ENCODE results near the gene HPS1.

The HPS1 gene

GRCh38 chr10:98389398-98389797 is 57.3 kb downstream of the HPS1 start:
- DNase-seq (ENCODE audit: low read depth): no peak

GRCh38 chr10:98388101-98388655 is 58.6 kb downstream of the HPS1 start:
- no peak for DNase-seq (ENCODE audit: low read depth)

GRCh38 chr10:98384531-98385133 is 62.1 kb downstream of the HPS1 start:
- no peak for DNase-seq (ENCODE audit: low read depth)

- DNase-seq (ENCODE audit: low read depth): no peak
These were observed 62.9 kb downstream of the HPS1 start for GRCh38 chr10:98383869-98384268.

GRCh38 chr10:98383134-98383667 is 63.5 kb downstream of the HPS1 start:
- peak; percentile 80 for DNase-seq (ENCODE audit: low read depth)

GRCh38 chr10:98382691-98383101 is 64.0 kb downstream of the HPS1 start:
- DNase-seq (ENCODE audit: low read depth): peak; percentile 30

GRCh38 chr10:98380493-98381339 is 66.0 kb downstream of the HPS1 start:
- no peak for DNase-seq (ENCODE audit: low read depth)

GRCh38 chr10:98378722-98379121 is 68.0 kb downstream of the HPS1 start:
- peak; percentile 73 for DNase-seq (ENCODE audit: low read depth)

GRCh38 chr10:98377536-98377935 is 69.2 kb downstream of the HPS1 start:
- DNase-seq (ENCODE audit: low read depth): no peak

- no peak for DNase-seq (ENCODE audit: low read depth)
These were observed 69.7 kb downstream of the HPS1 start for GRCh38 chr10:98377001-98377400.

- peak; percentile 63 for DNase-seq (ENCODE audit: low read depth)
These were observed 70.2 kb downstream of the HPS1 start for GRCh38 chr10:98376485-98376884.

GRCh38 chr10:98374217-98374985 is 72.3 kb downstream of the HPS1 start:
- DNase-seq (ENCODE audit: low read depth): peak; percentile 63

- DNase-seq (ENCODE audit: low read depth): no peak
These were observed 73.3 kb downstream of the HPS1 start for GRCh38 chr10:98373260-98374040.

- DNase-seq (ENCODE audit: low read depth): no peak
These were observed 75.6 kb downstream of the HPS1 start for GRCh38 chr10:98370831-98371820.

- DNase-seq (ENCODE audit: low read depth): no peak
These were observed 76.9 kb downstream of the HPS1 start for GRCh38 chr10:98369801-98370200.

- DNase-seq (ENCODE audit: low read depth): no peak
These were observed 78.1 kb downstream of the HPS1 start for GRCh38 chr10:98368644-98369043.

- no peak for DNase-seq (ENCODE audit: low read depth)
These were observed 78.9 kb downstream of the HPS1 start for GRCh38 chr10:98367604-98368451.

Data from iris pigment epithelial cell (primary cell).